ENCODE measurements around the gene LGR6.
"Not testable (repeated sequence)": the region's sequence is repeated elsewhere in the genome, so short reads cannot be mapped to it uniquely, and the experiment has no call there.

The LGR6 gene

GRCh38 chr1:202221911-202222909, 28.6 kb downstream of the LGR6 start:
- peak; percentile 11 for DNase-seq

- no peak for DNase-seq
These were observed 29.7 kb downstream of the LGR6 start for GRCh38 chr1:202223121-202223860.

GRCh38 chr1:202224453-202224852, 30.9 kb downstream of the LGR6 start:
- DNase-seq = no peak

DNA sequence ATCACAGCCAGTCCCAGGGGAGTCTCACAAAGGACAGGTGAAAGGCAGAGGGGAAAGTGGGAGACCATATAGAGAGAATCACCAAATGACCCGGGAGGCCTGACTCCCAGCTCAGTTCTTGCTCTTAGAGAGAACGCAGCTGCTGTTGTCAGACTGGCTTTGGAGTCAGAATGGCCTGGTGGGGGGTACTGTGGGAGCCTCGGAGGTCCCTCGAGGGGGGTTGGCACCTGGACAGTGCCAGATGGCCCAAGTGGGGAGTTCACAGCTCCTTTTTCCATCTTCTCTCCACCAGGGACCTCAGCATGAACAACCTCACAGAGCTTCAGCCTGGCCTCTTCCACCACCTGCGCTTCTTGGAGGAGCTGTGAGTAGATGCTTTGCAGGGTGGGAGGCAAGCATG, 31.5 kb downstream of the LGR6 start:
- DNase-seq = no peak

GRCh38 chr1:202227053-202227672, 33.6 kb downstream of the LGR6 start:
- DNase-seq = no peak

- DNase-seq = no peak
These were observed 34.4 kb downstream of the LGR6 start for GRCh38 chr1:202227997-202228401.

DNA sequence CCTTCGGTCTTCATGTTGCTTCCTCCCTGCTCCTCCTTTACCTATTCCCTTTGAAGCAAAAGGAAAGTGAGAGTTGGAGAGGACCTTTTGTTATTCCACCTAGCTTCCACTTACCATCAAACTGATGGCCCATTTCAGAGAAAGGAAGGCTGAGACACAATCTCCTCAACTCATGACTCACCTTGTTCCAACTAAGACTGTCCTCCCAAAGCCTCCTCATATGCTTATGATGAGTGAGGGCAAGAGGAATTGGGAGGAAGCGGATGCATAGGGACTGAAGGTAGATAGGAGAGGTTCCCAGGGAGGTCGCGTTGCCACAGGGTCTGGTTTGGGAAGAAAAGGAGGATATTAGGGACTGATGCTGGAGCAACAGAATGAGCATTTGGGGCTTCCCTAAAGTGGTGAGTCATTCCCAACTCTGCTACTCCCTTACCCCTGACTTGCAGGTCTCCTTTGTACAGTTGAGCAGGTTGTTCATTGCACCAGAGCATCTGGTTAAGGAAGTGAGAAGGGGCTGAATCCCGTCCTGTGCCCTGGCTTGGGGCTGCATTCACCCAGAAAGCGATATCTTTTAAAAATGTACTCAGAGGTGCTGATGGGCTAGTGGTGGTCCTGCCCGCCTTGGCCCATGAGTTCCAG, 35.0 kb downstream of the LGR6 start:
- DNase-seq = no peak

DNA sequence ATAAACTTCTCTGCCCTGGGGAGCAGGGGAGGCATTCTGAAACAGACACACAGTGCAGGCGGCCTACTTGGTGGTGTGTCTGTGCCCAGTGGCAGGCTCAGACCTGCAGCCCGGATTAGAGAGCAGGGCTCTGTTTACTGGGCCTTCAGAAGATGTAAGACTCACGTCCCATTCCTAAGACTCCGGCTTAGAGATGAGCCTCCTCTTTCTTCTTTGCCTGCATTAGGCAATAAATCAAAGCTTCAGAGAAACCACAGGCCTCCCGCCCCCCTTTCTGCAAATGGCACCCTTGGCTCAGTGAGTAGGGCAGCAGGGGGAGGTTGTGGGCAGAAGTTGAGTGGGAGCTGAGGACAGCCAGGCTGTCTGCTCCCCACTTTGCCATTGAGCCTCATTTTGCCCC, 35.8 kb downstream of the LGR6 start:
- no peak for DNase-seq

DNA sequence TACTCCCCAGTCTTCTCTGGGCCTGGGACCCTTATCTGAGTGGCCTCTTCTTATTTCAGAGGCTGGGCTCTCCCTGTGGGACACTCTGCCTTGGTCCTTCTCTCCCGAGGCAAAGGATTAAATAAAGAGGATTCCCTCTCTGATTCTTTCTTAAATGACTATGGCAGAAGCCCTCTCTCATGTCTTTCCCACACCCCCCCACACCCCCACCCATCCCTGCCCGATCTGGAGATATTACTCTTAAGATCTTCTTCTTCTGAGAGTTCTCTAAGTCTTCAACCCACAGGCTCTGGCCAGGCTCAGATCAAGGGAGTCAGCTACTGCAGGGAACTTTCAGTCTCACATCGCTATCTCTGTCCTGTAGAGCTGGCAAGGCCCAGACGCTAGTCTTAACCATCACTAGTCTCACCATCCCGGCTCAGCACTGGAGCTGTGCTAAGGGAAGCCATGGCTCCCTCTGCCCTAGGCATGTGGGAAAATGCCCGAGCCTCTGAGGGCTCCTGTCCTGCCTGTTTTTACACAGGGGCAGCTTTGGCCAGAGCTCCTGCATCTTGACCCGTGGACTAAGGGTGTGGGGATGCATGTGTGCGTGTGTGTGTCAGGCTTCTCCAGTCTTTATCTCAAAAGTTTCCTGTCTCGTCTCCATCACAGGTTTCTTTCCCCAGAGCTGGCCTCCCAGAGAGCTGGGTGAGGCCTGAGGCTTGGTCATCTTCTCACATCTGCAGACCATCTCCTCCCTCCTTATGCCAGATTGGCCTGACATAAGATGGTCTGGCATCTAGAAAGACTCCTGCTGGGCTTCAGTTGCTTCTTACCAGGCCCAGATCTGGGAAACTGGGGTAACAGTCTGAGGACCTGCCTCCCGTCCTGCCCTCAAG, 36.7 kb downstream of the LGR6 start:
- DNase-seq = no peak

DNA sequence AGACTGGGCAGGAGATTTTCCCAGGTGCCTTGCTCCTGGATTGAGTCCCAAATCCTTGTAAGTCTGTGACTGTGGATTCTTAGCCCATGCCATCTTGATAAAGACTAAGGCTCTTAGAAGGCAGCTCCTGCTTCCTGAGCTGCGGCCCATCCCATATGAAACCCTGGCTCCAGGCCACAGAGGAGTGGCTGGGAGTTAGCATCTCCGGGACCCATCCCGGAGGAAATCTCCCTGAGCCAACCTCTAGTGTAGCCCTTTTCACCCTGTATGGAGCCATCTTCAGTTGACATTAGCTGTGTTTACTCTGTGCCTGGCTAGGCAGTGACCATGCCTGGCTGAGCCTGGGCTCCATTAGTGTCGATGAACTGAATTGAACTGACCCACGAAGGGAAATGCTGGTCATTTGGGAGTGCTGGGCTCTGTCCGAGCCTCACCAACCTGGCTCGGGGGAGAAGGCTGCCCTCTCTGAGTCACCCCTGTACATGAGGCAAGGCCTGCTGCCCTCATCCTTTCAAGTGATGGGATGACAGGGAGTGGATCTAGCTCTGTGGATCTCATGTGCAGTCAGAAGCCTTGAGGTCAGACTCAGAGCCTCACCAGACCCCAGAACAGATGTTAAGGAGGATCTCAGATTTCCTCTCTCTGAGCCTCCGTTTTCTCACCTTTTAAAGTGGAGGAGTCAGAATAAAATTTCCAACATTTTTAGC, 37.5 kb downstream of the LGR6 start:
- no peak for DNase-seq

DNA sequence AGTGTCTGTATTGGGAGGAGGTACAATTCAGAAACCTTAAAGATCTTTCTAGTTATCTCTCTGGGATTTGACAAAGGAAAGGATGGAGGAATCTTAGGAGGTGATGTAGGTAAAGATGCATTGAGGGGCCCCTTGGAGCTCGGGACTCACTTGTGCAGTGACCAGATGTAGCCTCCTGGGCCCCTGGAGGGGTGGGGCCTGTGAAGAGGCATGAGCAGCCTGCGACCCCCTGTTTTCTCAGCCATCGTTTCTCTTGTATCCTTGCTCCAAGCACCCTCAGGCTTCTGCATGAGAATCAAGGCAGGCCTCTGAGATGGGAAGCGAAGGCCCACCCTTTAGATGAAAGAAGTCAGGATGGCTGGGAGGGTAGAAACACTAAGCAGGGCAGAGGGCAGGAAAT, 39.6 kb downstream of the LGR6 start:
- no peak for DNase-seq

- DNase-seq = no peak
These were observed 40.2 kb downstream of the LGR6 start for GRCh38 chr1:202233804-202234203.

GRCh38 chr1:202234331-202235002, 40.9 kb downstream of the LGR6 start:
- DNase-seq = no peak

GRCh38 chr1:202235003-202235660, 41.5 kb downstream of the LGR6 start:
- no peak for DNase-seq

DNA sequence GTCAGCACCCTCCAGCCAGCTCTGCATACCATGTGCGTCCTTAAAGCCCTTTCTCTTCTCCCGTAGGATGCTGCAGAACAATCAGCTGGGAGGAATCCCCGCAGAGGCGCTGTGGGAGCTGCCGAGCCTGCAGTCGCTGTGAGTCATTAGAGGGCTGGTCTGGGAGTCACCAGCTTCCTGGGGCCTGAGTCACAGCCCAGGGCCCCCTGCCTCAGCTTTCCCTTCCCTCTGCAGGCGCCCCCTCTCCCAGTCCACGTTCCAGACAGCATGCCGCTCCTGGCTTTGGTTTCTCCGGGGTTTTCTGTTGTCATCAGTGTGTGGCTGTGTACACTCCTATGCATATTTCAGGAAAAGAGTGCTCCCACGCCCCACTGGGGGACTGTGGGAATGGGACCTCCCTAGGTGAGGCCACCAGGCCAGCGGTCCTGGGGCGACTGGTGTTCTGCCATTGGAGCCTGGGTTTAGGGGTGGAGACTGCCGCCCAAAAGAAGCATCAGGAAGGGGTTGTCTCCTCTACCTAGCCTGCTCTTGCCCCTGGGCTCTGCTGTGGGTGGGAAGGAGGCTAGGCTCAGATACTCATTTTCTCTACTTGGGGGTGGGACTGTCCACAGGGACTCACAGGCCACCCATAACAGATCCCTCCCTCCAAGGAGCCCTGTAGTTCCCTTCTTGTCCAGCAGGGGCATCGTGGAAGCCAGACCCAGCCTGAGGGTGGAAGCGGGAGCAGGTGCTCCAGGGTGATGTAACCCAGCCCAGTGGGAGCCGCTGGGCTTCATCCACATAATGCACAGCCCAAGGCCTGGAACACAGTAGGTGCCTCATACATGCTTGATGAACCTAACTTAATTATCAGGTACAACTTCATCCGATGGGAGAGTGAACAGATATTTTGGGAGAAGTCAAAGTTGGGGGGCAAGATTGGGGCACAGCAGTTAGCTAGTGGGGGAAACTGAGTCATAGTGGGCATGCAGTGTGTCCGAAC, 42.5 kb downstream of the LGR6 start:
- DNase-seq = peak; percentile 55

GRCh38 chr1:202237052-202237451, 43.5 kb downstream of the LGR6 start:
- peak; percentile 19 for DNase-seq

GRCh38 chr1:202238914-202239313, 45.3 kb downstream of the LGR6 start:
- no peak for DNase-seq

GRCh38 chr1:202240226-202240625, 46.6 kb downstream of the LGR6 start:
- not testable (repeated sequence) for DNase-seq

DNA sequence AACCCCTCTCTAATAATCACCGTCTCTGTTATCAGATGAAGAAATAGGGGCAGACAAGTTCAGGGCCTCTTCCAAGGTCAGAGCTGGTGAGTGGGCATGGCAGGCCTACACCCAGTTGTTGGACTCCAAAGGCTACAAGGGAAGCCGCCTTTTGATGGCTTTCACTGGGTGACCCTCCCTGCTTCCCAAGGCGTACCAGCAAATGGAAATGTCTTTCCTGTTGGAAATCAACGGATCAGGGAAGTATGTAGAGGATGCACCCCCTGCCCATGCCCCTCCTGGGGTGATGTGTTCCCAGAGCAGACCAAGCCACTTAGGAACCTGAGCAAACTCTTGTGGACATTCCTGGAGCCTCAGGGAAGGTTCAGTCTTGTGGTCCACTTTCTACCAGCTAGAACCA, 47.4 kb downstream of the LGR6 start:
- no peak for DNase-seq
